ENCODE results near the gene SPON2. TPM values are rescaled to one million over a fixed set of nuclear protein-coding genes. Genes with fewer than 3 reads are reported as not detected.

SPON2 gene
- total RNA-seq, 6 experiments from 2014 or later = 12.0 to 53.5 (median 48.2) TPM

- Mint-ChIP-seq H3K4me3 (no peak overlapping the region), H3K9me3 (no peaks in the 10 kb centered on the region; the same call in 1 of the 2 replicates), H3K36me3 (ENCODE audit: low read depth) (no peaks in the 10 kb centered on the region), H3K4me1 (ENCODE audit: low read depth) (peaks cover 12% of the 10 kb centered on the region; the same call in 1 of the 2 replicates), H3K27ac (no peak overlapping the region), H3K27me3 (ENCODE audit: insufficient read depth) (peaks cover 24% of the 10 kb centered on the region)
- no peak for TF ChIP-seq CTCF (IDR thresholded peaks at IDR 0.05)
- no peak for DNase-seq
Measured at GRCh38 chr4:1164040-1164439, 8.3 kb downstream of the SPON2 start.

- peaks cover 5% of the 10 kb centered on the region; the same call in 1 of the 2 replicates for H3K4me1 Mint-ChIP-seq (ENCODE audit: low read depth)
- peaks cover 11% of the 10 kb centered on the region for H3K36me3 Mint-ChIP-seq (ENCODE audit: low read depth)
- H3K9me3 Mint-ChIP-seq = peaks cover 17% of the 10 kb centered on the region
- no peak overlapping the region for H3K4me3 Mint-ChIP-seq
- peaks cover 42% of the 10 kb centered on the region for H3K27me3 Mint-ChIP-seq (ENCODE audit: insufficient read depth)
- no peak for DNase-seq
- H3K27ac Mint-ChIP-seq = no peak overlapping the region
- no peak for TF ChIP-seq CTCF (IDR thresholded peaks at IDR 0.05)
Measured at GRCh38 chr4:1160351-1160750, 12.0 kb downstream of the SPON2 start.

GRCh38 chr4:1156069-1156468 lies 16.3 kb downstream of the SPON2 start:
- Mint-ChIP-seq H3K9me3 (peaks cover 17% of the 10 kb centered on the region), H3K27ac (no peak overlapping the region), H3K4me3 (no peak overlapping the region), H3K4me1 (ENCODE audit: low read depth) (peaks cover 6% of the 10 kb centered on the region; the same call in 1 of the 2 replicates), H3K36me3 (ENCODE audit: low read depth) (peaks cover 11% of the 10 kb centered on the region), H3K27me3 (ENCODE audit: insufficient read depth) (peaks cover 39% of the 10 kb centered on the region)
- TF ChIP-seq CTCF (IDR thresholded peaks at IDR 0.05) = no peak
- DNase-seq = no peak

GRCh38 chr4:1155314-1155713 lies 17.1 kb downstream of the SPON2 start:
- peaks cover 6% of the 10 kb centered on the region; the same call in 1 of the 2 replicates for H3K4me1 Mint-ChIP-seq (ENCODE audit: low read depth)
- TF ChIP-seq CTCF (IDR thresholded peaks at IDR 0.05) = no peak
- H3K27ac Mint-ChIP-seq = no peak overlapping the region
- DNase-seq = no peak
- peaks cover 38% of the 10 kb centered on the region for H3K27me3 Mint-ChIP-seq (ENCODE audit: insufficient read depth)
- H3K9me3 Mint-ChIP-seq = peaks cover 17% of the 10 kb centered on the region
- no peak overlapping the region for H3K4me3 Mint-ChIP-seq
- H3K36me3 Mint-ChIP-seq (ENCODE audit: low read depth) = peaks cover 11% of the 10 kb centered on the region

- peaks cover 11% of the 10 kb centered on the region for H3K36me3 Mint-ChIP-seq (ENCODE audit: low read depth)
- H3K9me3 Mint-ChIP-seq = peaks cover 17% of the 10 kb centered on the region
- no peak overlapping the region; the same call in 1 of the 2 replicates for H3K4me3 Mint-ChIP-seq
- no peak overlapping the region for H3K27ac Mint-ChIP-seq
- no peak for TF ChIP-seq CTCF (IDR thresholded peaks at IDR 0.05)
- H3K27me3 Mint-ChIP-seq (ENCODE audit: insufficient read depth) = peaks cover 41% of the 10 kb centered on the region
- peak; percentile 10 for DNase-seq
- H3K4me1 Mint-ChIP-seq (ENCODE audit: low read depth) = peaks cover 6% of the 10 kb centered on the region; the same call in 1 of the 2 replicates
Measured at GRCh38 chr4:1154523-1155182, 17.7 kb downstream of the SPON2 start.

Data from HFFc6 (cell line).